ENCODE data around the gene CXorf49.
A peak's percentile ranks its signal among the peaks of the same experiment; 100 is the strongest.

CXorf49 gene

GRCh38 chrX:71671043-71671780, 46.9 kb downstream of the CXorf49 start:
- no peak for DNase-seq

- peak; percentile 7 for DNase-seq
Observed at GRCh38 chrX:71669947-71670346, 48.1 kb downstream of the CXorf49 start.

- no peak for DNase-seq
Observed at GRCh38 chrX:71669492-71669891, 48.6 kb downstream of the CXorf49 start.

GRCh38 chrX:71668248-71668595, 49.9 kb downstream of the CXorf49 start:
- no peak for DNase-seq

GRCh38 chrX:71667328-71668247, 50.5 kb downstream of the CXorf49 start, which contains the start of gene LOC101059915:
Gene LOC101059915, plus strand, starts transcription at chrX:71667546.
- DNase-seq = no peak

GRCh38 chrX:71666240-71667223, 51.6 kb downstream of the CXorf49 start:
- no peak for DNase-seq

- no peak for DNase-seq
Observed at GRCh38 chrX:71665747-71666146, 52.3 kb downstream of the CXorf49 start.

GRCh38 chrX:71664889-71665491, 53.1 kb downstream of the CXorf49 start:
- DNase-seq = no peak

All from NCI-H510A (cell line).